Endodermal cell (in vitro differentiated cells): ENCODE data around the gene CTDNEP1. TPM values are rescaled to one million over a fixed set of nuclear protein-coding genes. Genes with fewer than 3 reads are reported as not detected.

ENCODE experiments used
- DNase-seq: peaks from one replicate; pipeline ENCODE4 v3.0.0-alpha.2; 2017
- H3K27ac ChIP-seq: 2 replicates; pipeline ENCODE4 v1.5.1; 2013; ENCODE audit warnings: mild to moderate bottlenecking, low read depth, low read length, moderate library complexity
- H3K27me3 ChIP-seq: 2 replicates; pipeline ENCODE4 v1.6.1; 2013; ENCODE audit warnings: mild to moderate bottlenecking, low read length, moderate library complexity; ENCODE audit not compliant: insufficient read depth, control insufficient read depth, poor library complexity, severe bottlenecking
- H3K36me3 ChIP-seq: 2 replicates; pipeline ENCODE4 v1.7.0; 2013; ENCODE audit warnings: mild to moderate bottlenecking, low read length, moderate library complexity; ENCODE audit not compliant: control insufficient read depth, insufficient read depth
- H3K4me1 ChIP-seq: one replicate; pipeline ENCODE4 v1.7.0; 2013; ENCODE audit warnings: low read length; ENCODE audit not compliant: control insufficient read depth, insufficient read depth
- H3K4me3 ChIP-seq: 2 replicates; pipeline ENCODE4 v1.5.1; 2013; ENCODE audit warnings: mild to moderate bottlenecking, low read length, moderate library complexity
- H3K9ac ChIP-seq: 2 replicates; pipeline ENCODE4 v1.6.1; 2013; ENCODE audit warnings: mild to moderate bottlenecking, low read length, moderate library complexity; ENCODE audit not compliant: poor library complexity, severe bottlenecking; ENCODE audit errors: extremely low read depth
- H3K9me3 ChIP-seq: 2 replicates; pipeline ENCODE4 v1.6.1; 2013; ENCODE audit warnings: mild to moderate bottlenecking, low read length, moderate library complexity; ENCODE audit not compliant: control insufficient read depth
- H3K27ac Mint-ChIP-seq: 2 replicates; pipeline ENCODE4 v1.8.0; 2020; ENCODE audit warnings: mixed read lengths
- H3K27me3 Mint-ChIP-seq: 2 replicates; pipeline ENCODE4 v1.8.0; 2021; ENCODE audit warnings: mild to moderate bottlenecking, mixed read lengths; ENCODE audit not compliant: insufficient read depth
- H3K36me3 Mint-ChIP-seq: 2 replicates; pipeline ENCODE4 v1.8.0; 2020; ENCODE audit warnings: low read depth, mixed read lengths
- H3K4me1 Mint-ChIP-seq: 2 replicates; pipeline ENCODE4 v1.8.0; 2020; ENCODE audit warnings: mixed read lengths
- H3K4me3 Mint-ChIP-seq: 2 replicates; pipeline ENCODE4 v1.8.0; 2020; ENCODE audit warnings: mild to moderate bottlenecking, moderate library complexity, mixed read lengths
- H3K9me3 Mint-ChIP-seq: 2 replicates; pipeline ENCODE4 v1.8.0; 2020; ENCODE audit warnings: mild to moderate bottlenecking, mixed read lengths
- CTCF ChIP-seq: fragments of 200-600 bp; sonication (generic); conservative IDR thresholded peaks from 2 replicates; pipeline ENCODE4 v1.5.0; 2021; ENCODE audit warnings: antibody characterized with exemption, mild to moderate bottlenecking
- WGBS, 2 experiments: methylation state at CpG; one replicate each; pipeline versions ENCODE4 v1.1.5 to v1.1.7; 2013; ENCODE audit warnings: missing lambda C conversion rate in 2 of 2, mixed read lengths in 1 of 2; ENCODE audit not compliant: insufficient coverage in 1 of 2, insufficient read length in 1 of 2; 5-methylcytosine and 5-hydroxymethylcytosine counted together
- total RNA-seq, 2 donors: library from RNA; stranded (reverse); fragmentation: NEBNext Ultra II Directional in 1 of 2; extraction: Animal tissue kit (Norgen Biotek cat#: 25700) in 1 of 2; gene quantifications; 2 replicates in 1 of 2; 3 replicates in 1 of 2; pipeline ENCODE4 v1.2.1, GENCODE V29; 2021

Gene CTDNEP1
- total RNA-seq, 2 donors from 2014 or later, result 123 to 125 TPM

GRCh38 chr17:7237761-7238419 is 13.6 kb downstream of the CTDNEP1 start:
- Histone ChIP-seq H3K4me3 (peak overlapping the region; percentile 77), H3K36me3 (peaks cover 39% of the 10 kb centered on the region), H3K4me1 (peaks cover 5% of the 10 kb centered on the region), H3K9me3 (no peaks in the 10 kb centered on the region), H3K9ac (peak overlapping the region; percentile 97), H3K27ac (peak overlapping the region; percentile 79), H3K27me3 (no peaks in the 10 kb centered on the region)
- H3K27me3 Mint-ChIP-seq, result no peaks in the 10 kb centered on the region
- TF ChIP-seq CTCF, result no peak
- peak overlapping the region; percentile 100 for H3K4me3 Mint-ChIP-seq
- H3K4me1 Mint-ChIP-seq, result peaks cover 42% of the 10 kb centered on the region
- 0% methylated on average over 66 of the region's 73 CpGs; no CpG with 5 or more reads in 1 of the 2 experiments for WGBS, 2 experiments
- H3K27ac Mint-ChIP-seq, result peak overlapping the region; percentile 75
- peak; percentile 95 for DNase-seq
- H3K9me3 Mint-ChIP-seq, result no peaks in the 10 kb centered on the region
- peaks cover 42% of the 10 kb centered on the region for H3K36me3 Mint-ChIP-seq

DNA sequence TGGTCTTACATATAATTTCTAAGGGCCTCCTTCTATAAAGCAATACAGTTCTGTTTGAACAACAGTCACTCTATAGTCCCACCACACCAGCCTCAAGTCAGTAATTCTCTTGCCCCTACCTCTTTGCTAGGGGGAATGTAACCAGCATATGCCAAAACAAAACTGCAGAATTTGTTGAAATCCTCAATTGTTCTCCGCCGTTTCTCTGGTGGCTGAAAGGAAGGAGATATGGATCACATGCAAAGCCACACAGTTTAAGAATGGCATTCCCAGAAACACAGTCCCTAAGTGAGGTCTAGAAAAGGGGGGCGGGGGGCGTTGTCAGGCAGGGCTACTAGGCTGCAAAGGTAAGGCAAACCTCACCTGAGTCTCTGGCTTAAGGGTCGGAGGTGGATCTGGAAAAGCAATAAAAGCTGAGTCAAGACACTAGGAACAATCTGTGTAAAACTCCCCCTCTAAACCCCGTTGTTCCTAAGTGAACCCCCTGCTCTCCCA is 14.2 kb downstream of the CTDNEP1 start:
- Histone ChIP-seq H3K9me3 (no peaks in the 10 kb centered on the region), H3K9ac (no peak overlapping the region), H3K4me3 (peak overlapping the region; percentile 77), H3K27me3 (no peaks in the 10 kb centered on the region), H3K36me3 (peaks cover 39% of the 10 kb centered on the region), H3K4me1 (peaks cover 5% of the 10 kb centered on the region), H3K27ac (no peak overlapping the region)
- TF ChIP-seq CTCF, result no peak
- Mint-ChIP-seq H3K36me3 (peaks cover 43% of the 10 kb centered on the region), H3K27me3 (no peaks in the 10 kb centered on the region), H3K4me1 (peaks cover 45% of the 10 kb centered on the region), H3K9me3 (no peaks in the 10 kb centered on the region), H3K4me3 (peak overlapping the region; percentile 100), H3K27ac (peak overlapping the region; percentile 75)
- WGBS, 2 experiments, result 47 to 59% methylated on average over 3 to 6 of the region's 6 CpGs
- DNase-seq, result no peak

- H3K4me3 Mint-ChIP-seq, result peak overlapping the region; percentile 100
- peaks cover 48% of the 10 kb centered on the region for H3K36me3 Mint-ChIP-seq
- peaks cover 50% of the 10 kb centered on the region for H3K4me1 Mint-ChIP-seq
- H3K4me1 ChIP-seq, result peaks cover 5% of the 10 kb centered on the region
- WGBS, 2 experiments, result 91 to 95% methylated on average over 4 to 6 of the region's 6 CpGs
- no peaks in the 10 kb centered on the region for H3K9me3 Mint-ChIP-seq
- DNase-seq, result no peak
- no peaks in the 10 kb centered on the region for H3K9me3 ChIP-seq
- no peak for TF ChIP-seq CTCF
- peak overlapping the region; percentile 77 for H3K4me3 ChIP-seq
- H3K36me3 ChIP-seq, result peaks cover 39% of the 10 kb centered on the region
- H3K27ac Mint-ChIP-seq, result peak overlapping the region; percentile 75
- no peak overlapping the region for H3K27ac ChIP-seq
- H3K27me3 ChIP-seq, result no peaks in the 10 kb centered on the region
- no peak overlapping the region for H3K9ac ChIP-seq
- H3K27me3 Mint-ChIP-seq, result no peaks in the 10 kb centered on the region
These were observed 14.7 kb downstream of the CTDNEP1 start for GRCh38 chr17:7236808-7237207.
